Large intestine (tissue), 3 donors: ENCODE results near the gene PYGB. TPM values are rescaled to one million over a fixed set of nuclear protein-coding genes. Genes with fewer than 3 reads are reported as not detected.

Experiments used
- DNase-seq, 2 donors: peaks; one replicate each; pipeline versions ENCODE4 v3.0.0 to v3.0.0-alpha.2; 2013
- H3K27ac ChIP-seq: one replicate; pipeline ENCODE4 v1.5.1; 2013; ENCODE audit warnings: low read length
- H3K27me3 ChIP-seq: 2 replicates; pipeline ENCODE4 v1.6.1; 2013; ENCODE audit warnings: low read length; ENCODE audit not compliant: control insufficient read depth, insufficient read depth
- H3K36me3 ChIP-seq: 2 replicates; pipeline ENCODE4 v1.6.1; 2013; ENCODE audit warnings: low read length; ENCODE audit not compliant: control insufficient read depth, insufficient read depth
- H3K4me1 ChIP-seq: one replicate; pipeline ENCODE4 v1.6.1; 2013; ENCODE audit warnings: low read length; ENCODE audit not compliant: control insufficient read depth, insufficient read depth
- H3K4me3 ChIP-seq: one replicate; pipeline ENCODE4 v1.5.1; 2013; ENCODE audit warnings: low read length
- H3K9me3 ChIP-seq: one replicate; pipeline ENCODE4 v1.6.1; 2013; ENCODE audit warnings: mild to moderate bottlenecking, low read depth, low read length, moderate library complexity; ENCODE audit not compliant: control insufficient read depth
- WGBS: methylation state at CpG from one replicate; pipeline ENCODE4 v1.1.5; 2013; ENCODE audit warnings: low lambda C conversion rate; ENCODE audit not compliant: insufficient coverage; 5-methylcytosine and 5-hydroxymethylcytosine counted together
- polyA plus RNA-seq: library from polyadenylated mRNA; unstranded; fragments of 120-200 nt; gene quantifications from one replicate; pipeline ENCODE4 v1.2.1, GENCODE V29; 2013

Gene PYGB
- polyA plus RNA-seq, 1 donor: 35.1 TPM

DNA sequence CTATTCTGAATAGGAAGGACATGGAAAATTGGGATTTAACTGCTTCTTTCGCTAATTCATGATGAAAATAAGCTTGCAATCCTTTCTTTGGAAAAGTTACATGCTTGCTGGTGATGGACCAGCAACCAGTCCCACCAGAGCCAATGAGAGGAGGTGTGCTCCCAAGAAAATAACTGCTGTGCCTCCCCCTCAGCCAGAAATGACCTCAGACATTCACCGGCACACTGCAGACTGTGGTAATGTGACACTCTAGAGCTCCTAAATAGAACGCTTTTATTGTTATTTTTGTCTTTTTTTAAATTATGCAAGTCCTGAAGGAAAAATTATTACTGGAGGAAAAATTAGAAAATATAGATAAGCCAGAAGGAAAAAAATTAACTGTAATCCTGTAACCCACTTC, 2.6 kb downstream of the PYGB start:
- 83% methylated on average over 1 of the region's 3 CpGs for WGBS
- no peak overlapping the region for H3K4me3 ChIP-seq
- H3K36me3 ChIP-seq: peaks cover 7% of the 10 kb centered on the region
- DNase-seq: no peak
- no peaks in the 10 kb centered on the region for H3K9me3 ChIP-seq
- H3K27me3 ChIP-seq: no peaks in the 10 kb centered on the region
- H3K4me1 ChIP-seq: peaks cover 38% of the 10 kb centered on the region
- no peak overlapping the region for H3K27ac ChIP-seq

DNA sequence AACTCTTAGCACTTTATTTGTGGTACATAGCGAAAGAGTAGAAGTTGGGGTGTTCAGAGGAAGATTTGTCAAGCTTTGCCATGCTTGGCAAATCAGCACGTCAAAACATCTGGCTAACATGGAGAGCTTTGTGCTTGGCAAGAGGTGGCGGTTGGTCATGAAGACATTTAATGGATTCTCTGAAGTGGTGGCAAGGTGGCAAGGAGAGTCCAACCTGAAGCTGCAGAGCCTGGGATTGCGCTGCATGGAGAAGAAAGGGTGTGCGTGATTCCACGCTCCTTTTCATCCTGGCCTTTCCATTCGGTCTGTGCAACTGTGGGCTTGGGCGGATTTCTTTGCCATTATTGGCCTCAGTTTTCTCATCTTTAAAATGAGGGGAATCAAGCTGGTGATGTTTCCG, 3.1 kb downstream of the PYGB start:
- Histone ChIP-seq H3K36me3 (peaks cover 7% of the 10 kb centered on the region), H3K9me3 (no peaks in the 10 kb centered on the region), H3K27me3 (no peaks in the 10 kb centered on the region), H3K4me1 (peaks cover 36% of the 10 kb centered on the region), H3K4me3 (no peak overlapping the region), H3K27ac (no peak overlapping the region)
- WGBS: no CpG with 5 or more reads among the region's 9 CpGs
- no peak for DNase-seq

DNA sequence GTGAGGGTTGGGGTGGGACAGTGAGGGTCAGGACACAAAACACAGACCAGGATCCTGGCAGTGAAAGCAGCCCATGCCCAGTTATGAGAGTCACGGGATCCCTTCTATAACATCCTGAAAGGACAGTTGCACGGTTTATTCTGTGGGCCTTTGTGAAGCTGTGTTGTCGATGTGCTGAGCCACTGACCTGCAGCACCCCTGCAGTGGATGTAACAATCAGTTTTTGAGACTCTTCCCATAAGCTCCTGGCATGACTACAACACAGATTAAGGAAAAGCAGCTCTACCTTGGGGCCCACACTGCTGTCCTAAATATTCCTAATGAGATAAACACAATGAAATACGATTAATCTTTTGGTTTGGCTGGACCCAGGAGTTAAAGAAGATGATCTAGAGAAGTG, 3.7 kb downstream of the PYGB start:
- H3K36me3 ChIP-seq: peaks cover 7% of the 10 kb centered on the region
- no peaks in the 10 kb centered on the region for H3K27me3 ChIP-seq
- no peak overlapping the region for H3K4me3 ChIP-seq
- no peak for DNase-seq
- H3K27ac ChIP-seq: no peak overlapping the region
- no CpG with 5 or more reads among the region's 4 CpGs for WGBS
- peaks cover 31% of the 10 kb centered on the region for H3K4me1 ChIP-seq
- H3K9me3 ChIP-seq: no peaks in the 10 kb centered on the region

DNA sequence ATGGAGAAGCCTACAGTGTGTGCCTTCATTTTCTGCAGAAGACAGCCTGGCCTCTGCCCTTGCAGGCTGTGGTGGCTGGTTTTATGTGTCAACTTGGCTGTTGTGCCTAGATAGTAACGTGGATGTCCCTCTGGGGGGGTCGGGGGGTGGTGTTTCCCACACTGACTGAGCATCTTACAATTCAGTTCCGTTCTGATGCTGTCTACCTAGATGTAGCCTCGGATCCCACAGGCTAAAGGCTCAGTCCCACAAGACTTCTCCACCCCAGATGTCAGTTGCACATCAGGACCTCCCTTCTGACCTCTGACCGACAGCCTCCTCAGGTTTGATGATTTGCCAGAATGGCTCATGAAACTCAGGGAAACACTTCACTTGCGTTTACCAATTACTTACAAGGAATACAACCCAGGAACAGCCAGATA, 4.4 kb downstream of the PYGB start:
- no peaks in the 10 kb centered on the region for H3K27me3 ChIP-seq
- no peaks in the 10 kb centered on the region for H3K9me3 ChIP-seq
- H3K36me3 ChIP-seq: peaks cover 7% of the 10 kb centered on the region
- no CpG with 5 or more reads among the region's 6 CpGs for WGBS
- H3K4me3 ChIP-seq: no peak overlapping the region
- DNase-seq: peak in 1 of 2 donors; percentile 55
- H3K27ac ChIP-seq: peak overlapping the region; percentile 53
- H3K4me1 ChIP-seq: peaks cover 25% of the 10 kb centered on the region

DNA sequence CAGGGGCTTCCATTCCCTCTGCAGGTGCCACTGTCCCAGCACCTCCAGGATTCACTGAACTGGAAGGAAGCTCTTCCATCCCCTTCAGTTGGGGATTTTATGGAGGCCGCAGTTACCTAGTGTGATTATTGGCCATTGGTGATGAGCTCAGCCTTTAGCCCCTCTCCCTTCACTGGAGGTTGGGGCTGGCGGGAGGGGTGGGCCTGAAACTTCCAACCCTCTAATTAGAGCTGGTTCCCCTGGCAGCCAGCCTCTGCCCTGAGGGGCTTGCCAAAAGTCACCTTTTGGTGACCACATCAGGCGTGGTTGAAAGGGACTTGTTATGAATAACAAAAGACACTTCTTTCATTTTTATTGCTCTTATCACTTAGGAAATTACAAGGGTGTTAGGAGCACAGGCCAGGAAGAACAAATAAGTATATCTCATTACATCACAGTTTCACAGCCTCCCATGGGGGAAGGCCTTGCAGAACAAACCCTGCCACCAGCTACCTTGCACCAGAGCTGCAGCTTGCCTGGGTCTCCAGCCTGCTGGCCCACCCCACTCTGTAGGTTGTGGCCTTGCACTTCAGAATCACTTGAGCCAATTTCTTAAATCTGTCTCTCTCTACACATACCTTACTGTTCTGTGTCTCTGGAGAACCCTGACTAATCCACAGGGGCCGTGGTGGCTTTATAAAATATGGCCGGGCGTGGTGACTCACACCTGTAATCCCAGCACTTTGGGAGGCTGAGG, 5.0 kb downstream of the PYGB start:
- DNase-seq: peak; percentile 40 to 73
- no CpG with 5 or more reads among the region's 6 CpGs for WGBS
- Histone ChIP-seq H3K36me3 (peaks cover 7% of the 10 kb centered on the region), H3K9me3 (no peaks in the 10 kb centered on the region), H3K4me3 (no peak overlapping the region), H3K27ac (peak overlapping the region; percentile 53), H3K4me1 (peaks cover 25% of the 10 kb centered on the region), H3K27me3 (no peaks in the 10 kb centered on the region)

DNA sequence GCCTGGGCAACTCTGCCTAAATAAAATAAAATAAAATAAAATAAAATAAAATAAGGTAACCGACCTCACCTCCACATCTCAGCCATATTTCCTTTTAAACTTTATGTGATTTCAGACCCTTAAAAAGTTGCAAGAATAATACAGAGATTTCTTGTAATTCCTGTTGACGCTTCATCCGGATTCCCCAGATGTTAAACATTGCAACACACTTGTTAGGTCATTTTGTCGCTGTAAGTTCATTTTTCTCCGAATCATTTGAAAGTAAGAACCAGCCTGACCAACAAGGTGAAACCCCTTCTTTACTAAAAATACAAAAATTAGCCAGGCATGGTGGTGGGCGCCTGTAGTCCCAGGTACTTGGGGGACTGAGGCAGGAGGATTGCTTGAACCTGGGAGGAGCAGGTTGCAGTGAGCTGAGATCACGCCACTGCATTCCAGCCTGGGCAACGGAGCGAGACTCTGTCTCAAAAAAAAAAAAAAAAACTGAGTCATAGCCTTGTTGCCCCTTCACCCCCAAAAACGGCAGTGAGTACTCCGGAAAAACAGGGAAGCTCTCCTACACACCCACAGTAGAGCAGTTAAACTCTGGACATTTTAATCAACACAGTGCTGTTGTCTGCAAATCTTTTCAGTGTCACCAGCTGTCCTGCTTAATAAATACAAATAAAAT, 5.9 kb downstream of the PYGB start:
- Histone ChIP-seq H3K4me1 (peaks cover 29% of the 10 kb centered on the region), H3K36me3 (peaks cover 7% of the 10 kb centered on the region), H3K27ac (no peak overlapping the region), H3K4me3 (no peak overlapping the region), H3K27me3 (no peaks in the 10 kb centered on the region), H3K9me3 (no peaks in the 10 kb centered on the region)
- WGBS: 100% methylated on average over 1 of the region's 11 CpGs
- no peak for DNase-seq

DNA sequence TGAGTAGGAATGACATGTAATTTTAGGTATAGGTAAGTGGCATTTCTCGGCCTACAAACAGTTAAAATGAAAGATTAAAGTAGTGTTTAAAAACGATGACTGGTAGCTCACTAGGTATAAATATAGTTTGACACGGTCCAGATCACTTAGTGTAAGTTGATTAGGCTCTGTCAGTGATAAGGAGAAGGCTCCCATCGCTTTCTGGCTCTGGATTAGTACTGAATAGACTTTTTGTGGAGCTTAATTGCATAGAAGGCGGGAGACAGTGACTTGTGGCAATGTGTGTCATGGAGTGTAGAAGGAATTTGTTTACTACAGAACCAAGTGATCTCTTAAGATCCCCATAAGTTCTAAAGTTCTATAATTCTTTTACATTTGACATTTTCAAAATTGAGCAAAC, 6.7 kb downstream of the PYGB start:
- Histone ChIP-seq H3K27ac (no peak overlapping the region), H3K4me1 (peaks cover 29% of the 10 kb centered on the region)

DNA sequence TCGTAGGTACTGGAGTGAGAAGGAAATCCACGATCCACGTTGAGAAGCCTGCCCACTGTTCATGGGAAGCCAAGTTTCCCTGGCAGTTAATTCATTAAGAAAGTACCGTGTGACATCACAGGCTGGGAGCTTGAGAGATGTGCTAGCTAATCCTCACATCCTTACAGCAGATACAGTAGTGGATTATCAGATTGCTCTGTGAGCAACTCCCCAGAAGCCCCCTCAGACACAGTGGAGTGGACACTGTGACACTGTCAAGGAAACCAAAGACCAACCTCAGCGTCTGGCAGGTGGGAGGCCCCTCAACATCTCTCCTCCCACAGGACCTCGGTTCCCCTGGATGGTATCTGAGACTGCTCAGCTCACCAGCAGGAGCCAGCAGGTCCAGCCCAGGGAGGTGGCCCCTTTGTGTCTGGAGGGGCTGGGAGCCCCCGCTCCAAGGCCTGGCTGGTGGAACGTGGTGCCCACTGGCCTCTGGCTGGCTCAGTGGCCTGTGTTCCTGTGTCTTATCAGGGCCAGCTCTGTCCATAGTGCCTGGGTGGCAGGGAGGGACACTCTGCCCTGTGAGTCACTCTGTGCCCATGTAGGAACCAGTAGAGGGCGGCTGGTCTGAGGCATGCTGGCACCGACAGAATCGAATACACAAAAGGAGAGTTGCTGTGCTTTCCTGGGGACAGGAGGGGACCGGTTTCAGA, 7.2 kb downstream of the PYGB start:
- Histone ChIP-seq H3K27ac (no peak overlapping the region), H3K27me3 (no peaks in the 10 kb centered on the region), H3K36me3 (peaks cover 11% of the 10 kb centered on the region), H3K4me1 (peaks cover 29% of the 10 kb centered on the region), H3K9me3 (no peaks in the 10 kb centered on the region), H3K4me3 (no peak overlapping the region)
- DNase-seq: no peak
- WGBS: no CpG with 5 or more reads among the region's 12 CpGs

More for the DNA sequence above, 6.7 kb downstream of the PYGB start:
- no peaks in the 10 kb centered on the region for H3K9me3 ChIP-seq
- 100% methylated on average over 1 of the region's 5 CpGs for WGBS
- DNase-seq: no peak
- peaks cover 11% of the 10 kb centered on the region for H3K36me3 ChIP-seq
- H3K27me3 ChIP-seq: no peaks in the 10 kb centered on the region
- no peak overlapping the region for H3K4me3 ChIP-seq

DNA sequence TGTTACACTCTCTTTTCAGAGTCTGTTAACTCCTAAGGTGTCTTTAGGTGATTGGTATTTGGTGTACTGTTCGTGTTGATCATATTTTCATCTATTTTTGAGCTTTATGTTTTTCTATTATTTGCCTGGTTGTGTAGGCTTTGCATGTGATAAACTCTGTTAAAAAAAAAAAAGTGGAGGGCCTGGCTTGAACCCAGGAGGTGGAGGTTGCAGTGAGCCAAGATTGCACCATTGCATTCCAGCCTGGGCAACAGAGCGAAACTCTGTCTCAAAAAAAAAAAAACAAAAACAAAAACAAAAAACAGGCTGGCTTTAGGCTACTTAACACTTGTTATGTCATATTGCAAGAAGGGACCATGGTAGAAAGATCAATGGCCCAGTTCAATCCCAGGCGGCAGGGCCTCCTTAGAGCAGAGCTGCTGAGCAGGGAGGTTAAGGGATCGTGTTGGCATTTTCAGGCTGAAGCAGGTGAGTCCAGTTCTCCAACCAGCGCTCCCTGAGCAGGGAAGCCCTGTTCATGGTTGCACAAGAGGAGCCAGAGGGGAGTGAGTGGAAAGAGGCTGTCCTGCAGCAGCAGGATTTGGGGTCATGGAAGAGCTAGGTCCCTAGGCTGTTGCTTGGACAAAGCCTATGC, 8.5 kb downstream of the PYGB start:
- Histone ChIP-seq H3K9me3 (no peaks in the 10 kb centered on the region), H3K36me3 (peaks cover 13% of the 10 kb centered on the region), H3K4me1 (peaks cover 31% of the 10 kb centered on the region), H3K27ac (no peak overlapping the region), H3K4me3 (no peak overlapping the region), H3K27me3 (no peaks in the 10 kb centered on the region)
- DNase-seq: no peak
- 86% methylated on average over 1 of the region's 5 CpGs for WGBS

DNA sequence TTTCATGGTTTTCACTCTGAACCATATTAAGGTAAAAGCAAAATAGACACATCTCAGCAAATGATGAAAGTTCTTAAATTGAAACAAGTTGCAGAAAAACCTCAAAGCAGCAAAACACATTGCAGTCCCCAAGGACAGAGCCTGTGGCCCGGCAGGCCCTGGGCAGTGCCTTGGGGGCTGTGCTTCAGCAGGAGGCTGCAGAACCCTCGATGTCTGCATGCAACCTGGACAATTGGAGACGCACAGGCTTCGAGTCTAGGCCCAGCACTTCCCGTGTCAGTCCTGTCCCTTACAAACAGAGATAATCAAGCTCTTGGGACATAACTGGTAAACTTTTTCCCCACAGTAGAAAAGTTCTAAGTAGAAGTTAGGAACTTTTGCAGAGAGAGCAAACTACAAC, 9.2 kb downstream of the PYGB start:
- no peaks in the 10 kb centered on the region for H3K27me3 ChIP-seq
- peaks cover 13% of the 10 kb centered on the region for H3K36me3 ChIP-seq
- no peak overlapping the region for H3K4me3 ChIP-seq
- peaks cover 28% of the 10 kb centered on the region for H3K4me1 ChIP-seq
- no CpG with 5 or more reads among the region's 5 CpGs for WGBS
- H3K27ac ChIP-seq: no peak overlapping the region
- DNase-seq: no peak
- H3K9me3 ChIP-seq: no peaks in the 10 kb centered on the region
